NK-92 (cell line): ENCODE data around the gene WWC1.
"Not testable (repeated sequence)": the region's sequence is repeated elsewhere in the genome, so short reads cannot be mapped to it uniquely, and the experiment has no call there.

Experiments used
- DNase-seq: peaks from one replicate; lab custom pipeline; 2025; ENCODE audit not compliant: unreplicated experiment; lab: John Stamatoyannopoulos, UW

The WWC1 gene

DNA sequence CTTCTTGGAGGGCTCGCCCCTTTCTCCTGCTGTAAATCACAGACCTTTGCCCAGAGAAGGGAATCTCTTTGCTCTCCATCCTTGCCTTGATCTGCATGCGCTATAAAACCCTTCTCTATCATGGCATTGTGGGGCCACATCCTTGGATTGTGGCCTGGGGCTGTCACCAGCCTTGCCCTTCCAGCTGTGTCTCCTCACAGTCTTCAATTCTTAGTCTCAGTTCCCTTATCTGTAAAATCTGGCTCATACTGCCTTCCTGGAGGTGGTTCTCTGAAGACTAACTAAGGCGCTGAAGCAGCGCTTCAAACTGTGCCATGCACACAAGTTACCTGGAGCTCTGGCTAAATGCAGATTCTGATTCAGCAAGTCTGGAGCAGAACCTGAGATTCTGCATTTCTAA lies 141.5 kb downstream of the WWC1 start:
- DNase-seq, result no peak

DNA sequence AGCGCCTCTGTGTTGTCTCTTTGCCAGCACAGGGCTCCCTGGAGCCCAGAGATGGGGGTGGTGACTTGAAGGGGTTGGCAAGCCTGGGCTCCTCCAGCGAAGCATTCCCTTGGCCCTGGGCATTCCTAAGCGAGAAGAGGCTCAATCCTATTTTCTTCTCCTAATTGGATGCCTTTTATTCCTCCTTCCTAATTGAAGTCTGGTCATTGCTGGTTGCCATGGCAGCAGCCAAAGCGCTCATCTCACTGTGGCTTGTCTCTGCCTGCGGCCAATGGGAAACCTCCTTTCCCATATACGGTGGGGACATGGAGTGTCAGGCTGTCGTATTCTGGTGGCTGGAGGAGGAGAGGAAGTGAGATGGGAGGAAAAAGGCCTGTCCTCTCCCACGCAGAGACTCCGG lies 142.6 kb downstream of the WWC1 start:
- DNase-seq, result no peak

DNA sequence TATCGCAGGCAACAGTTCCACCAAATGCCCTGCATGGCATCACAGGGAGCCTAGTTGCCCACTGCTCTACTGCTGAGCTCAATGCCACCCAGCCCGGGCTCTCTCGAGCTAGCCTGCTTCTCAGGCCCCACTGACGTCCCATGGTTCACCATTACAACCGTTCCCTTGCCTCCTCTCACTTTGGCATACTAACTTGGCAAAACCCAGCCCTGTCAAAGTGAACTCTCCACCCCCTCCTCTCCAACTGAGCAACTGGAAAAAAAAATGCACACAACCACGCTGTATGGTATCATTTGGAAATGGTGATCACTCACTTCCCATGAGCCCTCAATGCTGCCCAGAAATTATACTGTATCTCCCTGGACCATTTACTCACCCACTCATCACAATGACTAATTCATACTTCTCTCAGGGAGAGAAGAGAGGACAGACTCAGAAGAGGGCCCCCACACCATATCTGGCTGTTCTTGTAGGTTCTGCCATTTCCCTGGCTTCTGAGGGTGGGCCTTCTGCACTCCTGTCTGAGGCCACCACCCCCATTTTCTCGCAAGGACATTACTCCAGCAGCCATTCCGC lies 143.4 kb downstream of the WWC1 start:
- DNase-seq, result no peak

- DNase-seq, result not testable (repeated sequence)
Observed at GRCh38 chr5:168435340-168435739, 143.9 kb downstream of the WWC1 start.

GRCh38 chr5:168438349-168438748 lies 146.9 kb downstream of the WWC1 start:
- DNase-seq, result no peak

GRCh38 chr5:168443533-168443932 lies 152.1 kb downstream of the WWC1 start:
- DNase-seq, result no peak

DNA sequence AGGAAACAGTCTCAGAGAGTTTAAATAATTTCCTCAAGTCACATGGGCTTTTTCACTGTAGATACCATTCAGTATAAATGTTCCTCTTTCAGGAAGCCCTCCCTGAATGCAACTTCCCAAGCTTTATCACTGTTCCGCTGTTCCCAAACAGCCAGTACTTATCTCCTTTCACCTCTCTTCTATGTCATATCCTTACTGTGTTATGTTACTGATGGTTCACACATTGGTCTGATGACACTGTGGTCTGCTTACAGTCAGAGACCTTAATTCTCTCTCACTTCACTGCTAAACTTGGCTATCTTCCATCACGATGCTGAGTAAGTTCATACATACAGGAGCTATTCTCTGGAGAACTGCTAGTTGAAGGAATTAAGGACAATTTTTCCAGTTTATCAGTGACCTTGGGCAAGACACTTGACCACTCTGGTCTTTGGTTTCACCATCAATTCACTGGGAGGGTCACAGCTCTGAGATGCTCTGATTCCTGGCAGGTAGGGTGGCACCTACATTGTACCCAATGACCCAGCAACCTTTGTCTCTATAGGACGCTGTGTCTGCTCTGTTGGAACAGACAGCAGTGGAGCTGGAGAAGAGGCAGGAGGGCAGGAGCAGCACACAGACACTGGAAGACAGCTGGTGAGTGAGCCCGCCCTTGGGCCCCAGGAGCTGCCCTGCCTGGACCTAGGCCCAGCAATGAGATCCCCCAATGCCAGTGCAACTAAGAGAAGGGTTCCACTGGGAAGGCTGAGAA lies 152.7 kb downstream of the WWC1 start:
- no peak for DNase-seq

DNA sequence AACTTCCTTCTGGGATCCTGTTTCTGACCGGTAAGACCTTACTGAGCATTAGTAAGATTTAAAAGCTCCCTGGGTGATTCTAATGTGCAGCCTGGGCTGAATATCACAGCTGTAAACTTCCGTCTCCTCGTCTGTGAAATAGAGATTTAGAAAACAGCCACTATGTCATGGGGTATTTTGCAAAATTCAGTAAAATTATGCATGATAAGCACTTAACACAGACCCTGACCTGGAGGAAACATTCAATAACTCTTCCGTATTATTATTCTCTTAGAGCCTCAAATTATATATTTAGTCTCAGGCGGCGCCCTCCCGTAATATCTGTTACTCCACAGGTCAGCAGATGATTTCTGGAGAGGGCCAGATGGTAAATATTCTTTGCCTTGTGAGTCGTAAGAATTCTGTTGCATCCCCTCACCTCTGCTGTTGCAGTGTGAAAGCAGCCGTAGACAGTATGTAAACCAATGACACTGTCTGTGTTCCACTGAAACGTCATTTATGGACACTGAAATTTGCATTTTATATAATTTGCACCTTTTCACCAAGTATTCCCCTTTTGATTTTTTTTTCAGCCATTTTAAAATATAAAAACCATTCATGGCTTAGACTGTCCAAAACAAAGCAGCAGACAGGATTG lies 155.7 kb downstream of the WWC1 start:
- no peak for DNase-seq

GRCh38 chr5:168447808-168448207 lies 156.4 kb downstream of the WWC1 start:
- no peak for DNase-seq

DNA sequence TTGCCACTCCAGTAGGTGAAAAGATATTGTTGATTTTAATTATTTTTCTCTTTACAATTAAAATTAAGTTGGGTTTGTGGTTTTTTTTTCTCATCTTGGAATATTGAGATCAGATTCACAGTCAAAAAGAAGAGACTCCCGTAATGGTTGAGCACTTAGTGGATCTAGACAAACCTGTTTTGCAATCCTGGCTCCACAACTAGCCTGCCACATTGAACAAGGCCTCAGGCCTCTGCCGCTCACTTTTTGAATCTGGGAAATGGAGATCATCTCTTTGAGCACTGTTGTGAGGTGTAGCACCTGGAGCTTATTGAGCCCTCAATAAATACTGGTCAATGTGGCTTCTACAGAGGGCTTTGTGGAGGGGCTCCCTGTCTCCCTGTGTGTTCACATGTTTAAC lies 157.7 kb downstream of the WWC1 start:
- DNase-seq, result no peak

- no peak for DNase-seq
Observed at GRCh38 chr5:168451565-168451964, 160.1 kb downstream of the WWC1 start.

DNA sequence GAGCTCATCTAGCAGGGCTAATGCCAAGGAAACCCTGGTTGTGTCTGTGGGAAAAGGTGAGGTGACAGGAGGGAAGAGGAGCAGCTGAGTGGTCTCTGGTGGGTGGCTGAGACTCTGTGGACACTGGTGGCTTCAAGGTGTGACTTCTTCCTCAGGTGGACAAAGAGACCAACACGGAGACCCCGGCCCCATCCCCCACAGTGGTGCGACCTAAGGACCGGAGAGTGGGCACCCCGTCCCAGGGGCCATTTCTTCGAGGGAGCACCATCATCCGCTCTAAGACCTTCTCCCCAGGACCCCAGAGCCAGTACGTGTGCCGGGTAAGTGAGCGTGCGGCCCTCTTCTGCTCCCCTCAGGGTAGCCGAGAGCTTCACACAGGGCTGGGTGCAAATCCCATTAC lies 163.8 kb downstream of the WWC1 start:
- no peak for DNase-seq

DNA sequence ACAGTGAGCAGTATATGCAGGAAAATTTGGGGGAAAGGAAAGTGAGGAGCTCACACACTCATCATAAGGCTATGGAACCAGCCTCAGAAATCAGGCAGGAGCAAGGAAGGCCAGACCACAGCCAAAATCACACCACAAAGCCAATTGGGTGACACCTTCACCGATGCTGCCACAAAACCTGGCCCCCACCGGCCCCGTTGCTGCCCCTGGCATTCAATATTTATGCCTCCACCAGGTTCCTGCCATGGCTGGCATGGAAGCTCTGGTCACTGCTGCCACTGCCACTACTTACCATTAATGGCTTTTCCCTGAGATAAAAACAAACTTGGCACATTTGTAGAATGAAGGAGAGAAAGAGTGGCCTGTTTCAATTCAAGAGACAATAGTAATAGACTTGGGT lies 166.1 kb downstream of the WWC1 start:
- no peak for DNase-seq

DNA sequence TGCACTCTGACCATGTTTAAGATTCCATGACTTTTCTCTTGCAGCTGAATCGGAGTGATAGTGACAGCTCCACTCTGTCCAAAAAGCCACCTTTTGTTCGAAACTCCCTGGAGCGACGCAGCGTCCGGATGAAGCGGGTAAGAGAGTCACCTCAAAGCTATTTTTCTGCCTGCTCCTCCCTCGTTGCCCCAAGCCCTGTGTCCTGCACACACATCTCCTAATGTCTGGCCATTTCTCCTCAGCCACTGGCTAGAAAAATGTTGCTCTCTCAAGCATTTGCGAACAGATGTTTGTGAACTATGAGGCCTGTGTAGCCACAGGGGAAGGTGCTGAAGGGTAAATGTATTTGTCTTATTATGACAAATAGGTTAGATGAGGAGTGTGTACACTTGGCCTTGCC lies 169.2 kb downstream of the WWC1 start:
- no peak for DNase-seq

GRCh38 chr5:168463081-168463480 lies 171.6 kb downstream of the WWC1 start:
- DNase-seq, result no peak

DNA sequence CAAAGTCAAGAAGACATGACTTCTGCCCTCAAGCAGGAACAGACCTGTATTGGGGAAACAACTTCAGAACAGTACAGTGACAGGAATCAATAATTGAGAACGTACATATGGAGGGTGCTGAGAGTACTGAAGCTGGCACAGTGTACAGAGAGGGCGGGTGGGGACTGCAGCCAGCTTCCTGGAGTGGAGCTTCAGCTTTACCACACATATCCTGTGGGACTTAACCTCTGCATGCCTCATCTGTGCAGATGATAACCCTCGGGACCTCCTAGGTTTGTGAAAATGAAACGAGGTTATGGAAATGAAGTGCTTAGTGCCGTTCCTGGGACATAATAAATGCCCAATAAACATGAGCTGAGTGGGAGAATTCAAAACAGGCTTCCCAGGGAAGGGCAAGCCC lies 172.8 kb downstream of the WWC1 start:
- DNase-seq, result no peak

- no peak for DNase-seq
Observed at GRCh38 chr5:168464641-168465040, 173.2 kb downstream of the WWC1 start.

GRCh38 chr5:168467755-168468330 lies 176.4 kb downstream of the WWC1 start:
- DNase-seq, result no peak

DNA sequence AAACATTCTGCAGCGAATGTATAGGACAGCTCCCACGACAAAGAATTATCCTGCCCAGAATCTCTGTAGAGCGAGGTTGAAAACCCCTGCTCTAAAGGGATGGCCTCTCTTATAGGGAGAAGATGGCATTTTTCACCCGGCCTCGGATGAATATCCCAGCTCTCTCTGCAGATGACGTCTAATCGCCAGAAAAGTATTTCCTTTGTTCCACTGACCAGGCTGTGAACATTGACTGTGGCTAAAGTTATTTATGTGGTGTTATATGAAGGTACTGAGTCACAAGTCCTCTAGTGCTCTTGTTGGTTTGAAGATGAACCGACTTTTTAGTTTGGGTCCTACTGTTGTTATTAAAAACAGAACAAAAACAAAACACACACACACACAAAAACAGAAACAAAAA lies 177.4 kb downstream of the WWC1 start:
- DNase-seq, result no peak

- no peak for DNase-seq
Observed at GRCh38 chr5:168469816-168470215, 178.4 kb downstream of the WWC1 start.

DNA sequence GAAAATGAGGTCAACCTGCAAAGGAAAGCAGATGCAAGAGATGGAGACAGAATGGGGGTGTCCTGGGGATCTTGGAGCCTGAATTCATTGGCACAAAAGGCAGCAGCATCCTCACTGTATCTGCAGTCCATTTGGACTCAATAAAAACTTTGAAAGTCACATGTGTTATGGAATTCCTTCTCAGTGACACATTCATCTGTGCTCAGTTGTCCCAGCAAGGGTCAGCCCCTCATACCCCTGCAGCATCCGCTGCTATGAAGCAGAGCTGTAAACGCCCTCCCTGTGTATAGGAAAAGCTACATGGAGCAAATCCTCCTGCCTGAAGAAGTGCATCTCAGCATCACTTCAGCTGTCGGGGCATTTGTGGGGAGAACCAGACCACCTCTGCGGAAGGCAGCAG lies 180.3 kb downstream of the WWC1 start:
- no peak for DNase-seq

- DNase-seq, result no peak
Observed at GRCh38 chr5:168472329-168472728, 180.9 kb downstream of the WWC1 start.
